NCI-H2107 (cell line): ENCODE data around the gene GRM8.
A peak's percentile ranks its signal among the peaks of the same experiment; 100 is the strongest.

Experiments
- DNase-seq: peaks from one replicate; lab custom pipeline; 2025; lab: John Stamatoyannopoulos, UW

GRM8 gene

GRCh38 chr7:126658684-126659083 lies 594.1 kb downstream of the GRM8 start:
- no peak for DNase-seq

GRCh38 chr7:126657599-126658358 lies 595.0 kb downstream of the GRM8 start:
- no peak for DNase-seq

GRCh38 chr7:126657137-126657536 lies 595.6 kb downstream of the GRM8 start:
- no peak for DNase-seq

DNA sequence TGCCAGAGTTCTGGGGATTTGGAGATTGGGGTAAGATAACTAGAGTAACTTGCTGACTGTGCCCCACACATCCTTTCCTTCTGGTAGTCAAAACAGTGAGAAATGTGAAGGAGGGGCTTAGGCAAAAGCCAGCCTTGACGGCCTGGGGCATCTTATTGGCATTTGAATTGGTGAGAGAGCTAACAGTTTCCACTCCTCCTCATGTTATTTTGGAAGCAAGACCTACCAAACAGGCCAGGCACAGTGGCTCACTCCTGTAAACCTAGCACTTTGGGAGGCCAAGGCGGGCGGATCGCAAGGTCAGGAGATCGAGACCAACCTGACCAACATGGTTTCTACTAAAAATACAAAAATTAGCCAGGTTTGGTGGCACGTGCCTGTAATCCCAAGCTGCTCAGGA lies 596.6 kb downstream of the GRM8 start:
- DNase-seq = no peak

- DNase-seq = no peak
Measured at GRCh38 chr7:126637538-126637937, 615.2 kb downstream of the GRM8 start.

- peak; percentile 3 for DNase-seq
Measured at GRCh38 chr7:126635545-126635944, 617.2 kb downstream of the GRM8 start.

- no peak for DNase-seq
Measured at GRCh38 chr7:126608339-126608776, 644.4 kb downstream of the GRM8 start.

DNA sequence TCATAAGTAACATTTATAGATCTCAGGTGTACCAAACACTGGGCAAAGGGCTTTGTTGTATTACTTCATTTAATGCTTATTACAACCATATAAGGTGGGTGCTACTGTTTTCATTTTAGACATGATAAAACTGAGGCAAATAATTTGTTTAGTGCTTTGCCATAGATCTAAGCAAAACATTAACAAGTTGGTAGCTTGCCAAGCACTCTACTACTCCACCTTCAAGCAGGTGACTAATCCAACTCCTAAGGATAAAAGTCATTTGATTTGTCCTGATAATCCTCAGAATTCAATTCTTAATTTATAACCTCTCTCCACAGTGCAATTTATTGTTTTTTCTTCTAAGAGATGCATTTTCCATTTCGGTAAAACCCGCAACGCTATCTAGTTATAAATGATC lies 646.4 kb downstream of the GRM8 start:
- no peak for DNase-seq

GRCh38 chr7:126605553-126605952 lies 647.2 kb downstream of the GRM8 start:
- DNase-seq = no peak

GRCh38 chr7:126605056-126605455 lies 647.7 kb downstream of the GRM8 start:
- DNase-seq = no peak

GRCh38 chr7:126589068-126589684 lies 663.6 kb downstream of the GRM8 start:
- DNase-seq = peak; percentile 75

- peak; percentile 82 for DNase-seq
Measured at GRCh38 chr7:126578338-126578737, 674.4 kb downstream of the GRM8 start.

GRCh38 chr7:126574276-126575250 lies 678.2 kb downstream of the GRM8 start:
- DNase-seq = no peak

- DNase-seq = no peak
Measured at GRCh38 chr7:126570845-126571244, 681.9 kb downstream of the GRM8 start.

DNA sequence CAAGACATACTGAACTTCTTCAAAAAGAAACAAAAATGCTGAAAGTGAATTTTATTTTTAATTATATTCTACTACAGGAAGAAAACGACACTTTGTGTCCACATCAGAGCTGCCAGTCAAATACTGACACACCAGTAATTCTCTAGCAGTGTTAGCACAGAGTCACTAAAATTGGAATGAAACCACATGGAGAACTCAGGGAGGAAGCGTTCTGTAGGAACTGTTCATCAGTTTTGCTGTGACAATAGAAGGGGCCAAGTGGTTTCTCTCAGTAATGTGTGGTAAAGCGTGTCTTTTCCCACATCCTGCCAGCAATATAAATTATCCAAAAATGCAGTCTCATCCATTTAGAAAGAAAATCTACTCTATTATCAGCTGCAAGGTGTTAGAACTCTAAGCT lies 683.3 kb downstream of the GRM8 start:
- no peak for DNase-seq

DNA sequence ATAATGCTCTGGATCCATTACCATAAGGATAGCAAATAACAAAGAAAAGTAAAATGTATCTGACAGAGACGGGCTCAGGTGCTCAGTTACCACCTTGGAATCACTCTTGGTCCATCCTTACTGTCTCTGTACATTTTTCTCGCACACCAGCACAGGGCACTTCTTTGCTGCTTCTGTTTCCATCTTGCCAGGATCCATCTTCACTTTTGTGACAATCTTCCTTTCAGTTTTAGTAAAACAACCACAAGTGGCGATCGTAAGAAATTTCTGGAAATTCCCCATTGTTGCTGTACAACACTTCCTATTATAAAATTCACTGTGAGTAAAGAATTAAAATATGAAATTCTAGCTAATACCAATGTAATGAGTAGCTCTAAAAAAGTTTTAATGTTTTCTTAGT lies 695.5 kb downstream of the GRM8 start:
- DNase-seq = no peak

DNA sequence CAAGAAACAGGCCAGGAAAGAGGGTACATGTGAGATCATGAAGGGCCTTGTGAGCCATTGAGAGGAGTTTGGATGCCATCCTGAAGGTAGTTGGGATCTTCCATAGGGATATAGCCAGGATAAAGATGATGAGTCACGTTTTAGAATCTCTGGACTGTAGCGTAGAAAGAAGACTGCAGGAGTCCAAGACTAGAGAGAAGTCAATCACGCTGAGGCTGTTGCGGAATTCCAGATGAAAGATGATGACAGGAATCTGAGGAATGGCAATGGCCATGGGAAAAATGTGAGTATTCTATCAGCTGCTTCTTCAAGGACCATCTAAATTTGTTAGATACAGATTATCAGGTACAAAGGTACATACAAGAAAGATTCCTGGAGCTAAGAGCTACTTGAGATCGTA lies 711.3 kb downstream of the GRM8 start:
- DNase-seq = no peak

DNA sequence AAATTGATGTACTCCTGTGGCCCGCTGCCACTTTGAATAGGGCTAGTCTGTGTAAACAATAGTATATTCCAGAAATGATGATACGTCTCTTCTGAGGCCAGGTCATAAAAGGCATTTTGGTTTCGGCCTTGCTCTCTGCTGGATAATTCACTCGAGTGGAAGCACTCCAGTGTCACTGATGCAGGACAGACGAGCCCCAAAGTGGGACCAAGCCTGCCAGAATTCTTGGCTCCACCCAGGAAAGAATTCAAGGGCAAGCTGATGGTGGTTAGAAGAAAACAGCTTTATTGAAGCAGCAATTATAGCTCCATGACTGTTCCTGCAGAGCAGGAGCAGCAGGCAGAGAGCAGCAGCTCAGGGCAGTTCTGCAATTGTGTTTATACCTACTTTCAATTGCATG lies 717.6 kb downstream of the GRM8 start:
- DNase-seq = peak; percentile 66

DNA sequence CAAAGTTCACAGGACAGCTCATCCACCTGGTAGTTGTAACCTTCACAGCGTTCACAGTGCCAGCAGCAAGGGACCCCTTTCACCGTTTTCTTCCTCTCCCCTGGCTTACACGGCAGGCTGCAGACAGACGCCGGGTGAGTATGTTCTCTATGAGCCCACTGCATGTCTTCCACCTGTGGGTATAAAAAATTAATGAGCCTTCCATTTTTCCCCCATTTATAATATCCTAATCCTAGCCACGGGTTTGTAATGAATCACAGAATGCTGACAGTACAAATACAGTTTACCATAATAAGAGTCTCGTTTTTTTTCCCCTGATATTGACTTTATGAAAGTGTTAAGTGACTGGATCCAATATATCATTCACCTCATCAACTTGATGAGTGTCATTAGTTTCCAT lies 719.0 kb downstream of the GRM8 start:
- no peak for DNase-seq

DNA sequence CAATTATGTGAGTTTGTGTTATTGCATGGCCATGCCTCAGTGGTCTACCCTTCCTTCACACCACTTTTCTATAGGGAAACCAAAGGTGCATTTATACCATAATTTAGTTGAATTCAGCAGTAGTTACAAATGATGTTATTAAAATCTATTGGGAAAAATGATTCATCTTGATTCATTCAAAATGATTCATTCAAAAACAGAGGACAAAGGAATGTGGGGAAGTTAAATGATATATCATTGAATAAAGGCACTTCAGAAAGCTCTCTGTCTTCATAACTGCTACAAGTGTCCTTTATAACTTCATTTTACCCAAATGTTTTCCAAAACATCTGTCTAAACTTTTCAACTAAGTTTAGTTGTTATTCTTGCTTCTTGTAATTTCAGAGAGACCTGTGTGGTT lies 722.9 kb downstream of the GRM8 start:
- DNase-seq = no peak

DNA sequence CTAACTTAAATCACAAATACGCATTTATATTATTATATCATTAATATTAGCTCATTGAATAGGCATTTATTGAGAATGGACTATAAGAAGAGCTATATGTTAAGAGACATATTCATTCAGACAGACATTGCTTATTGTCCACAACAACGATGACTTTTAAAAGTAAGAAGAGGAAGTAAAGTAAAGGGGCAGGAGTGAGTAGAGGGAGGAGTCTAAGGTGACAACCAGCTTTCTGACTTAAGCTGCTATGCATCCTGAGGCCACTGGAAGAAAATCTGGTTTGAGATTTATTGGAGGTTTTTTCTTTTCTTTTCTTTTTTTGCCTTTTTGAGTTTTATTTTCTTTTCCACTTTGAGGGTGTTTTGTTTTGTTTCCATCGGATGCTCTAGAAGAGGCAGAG lies 723.5 kb downstream of the GRM8 start:
- DNase-seq = no peak

GRCh38 chr7:126525906-126526305 lies 726.8 kb downstream of the GRM8 start:
- DNase-seq = no peak

GRCh38 chr7:126524967-126525366 lies 727.8 kb downstream of the GRM8 start:
- DNase-seq = no peak
